Measurements from ENCODE around the gene MIEF2. TPM values are rescaled to one million over a fixed set of nuclear protein-coding genes. Genes with fewer than 3 reads are reported as not detected.

Gene MIEF2
- total RNA-seq, 6 experiments from 2014 or later, result 13.3 to 19.9 (median 16.6) TPM

GRCh38 chr17:18257982-18258355 lies 2.5 kb upstream of the MIEF2 start:
- Mint-ChIP-seq H3K4me3 (peak overlapping the region; percentile 100), H3K36me3 (ENCODE audit: low read depth) (no peaks in the 10 kb centered on the region; the same call in 1 of the 2 replicates), H3K9me3 (no peaks in the 10 kb centered on the region), H3K4me1 (ENCODE audit: low read depth) (peaks cover 33% of the 10 kb centered on the region), H3K27ac (peak overlapping the region; percentile 98), H3K27me3 (ENCODE audit: insufficient read depth) (no peaks in the 10 kb centered on the region; the same call in 1 of the 2 replicates)
- DNase-seq, result peak; percentile 78
- peak; percentile 32 for TF ChIP-seq CTCF (IDR thresholded peaks at IDR 0.05)

- Mint-ChIP-seq H3K36me3 (ENCODE audit: low read depth) (no peaks in the 10 kb centered on the region; the same call in 1 of the 2 replicates), H3K9me3 (no peaks in the 10 kb centered on the region), H3K4me1 (ENCODE audit: low read depth) (peaks cover 33% of the 10 kb centered on the region), H3K27ac (peak within 1 kb of the TSS; percentile 98), H3K4me3 (peak within 1 kb of the TSS; percentile 100), H3K27me3 (ENCODE audit: insufficient read depth) (no peaks in the 10 kb centered on the region; the same call in 1 of the 2 replicates)
- TF ChIP-seq CTCF (IDR thresholded peaks at IDR 0.05), result 0 out of 2 replicates have a peak, but pooled peaks have one; percentile 4
- DNase-seq, result no peak
Measured at GRCh38 chr17:18258356-18259038, 2.0 kb upstream of the MIEF2 start, which contains the start of gene FLII. FLII (minus strand) TSS chr17:18258738; CDS start chr17:18258690, 48 bp downstream.

GRCh38 chr17:18259621-18260331 lies 686 bp upstream of the MIEF2 start:
- H3K27ac Mint-ChIP-seq, result peak overlapping the region; percentile 90
- DNase-seq, result peak; percentile 57

GRCh38 chr17:18261146-18261515 lies 669 bp downstream of the MIEF2 start:
- H3K36me3 Mint-ChIP-seq (ENCODE audit: low read depth), result peaks cover 5% of the 10 kb centered on the region; the same call in 1 of the 2 replicates
- peak overlapping the region; percentile 91 for H3K4me3 Mint-ChIP-seq
- peaks cover 33% of the 10 kb centered on the region for H3K4me1 Mint-ChIP-seq (ENCODE audit: low read depth)
- peak overlapping the region; percentile 90 for H3K27ac Mint-ChIP-seq
- peak; percentile 38 for DNase-seq
- TF ChIP-seq CTCF (IDR thresholded peaks at IDR 0.05), result no peak
- no peaks in the 10 kb centered on the region for H3K9me3 Mint-ChIP-seq
- no peaks in the 10 kb centered on the region for H3K27me3 Mint-ChIP-seq (ENCODE audit: insufficient read depth)

More at GRCh38 chr17:18259621-18260331, 686 bp upstream of the MIEF2 start:
- Mint-ChIP-seq H3K27me3 (ENCODE audit: insufficient read depth) (no peaks in the 10 kb centered on the region), H3K36me3 (ENCODE audit: low read depth) (no peaks in the 10 kb centered on the region; the same call in 1 of the 2 replicates), H3K9me3 (no peaks in the 10 kb centered on the region), H3K4me1 (ENCODE audit: low read depth) (peaks cover 33% of the 10 kb centered on the region), H3K4me3 (peak overlapping the region; percentile 91)
- no peak for TF ChIP-seq CTCF (IDR thresholded peaks at IDR 0.05)

- Mint-ChIP-seq H3K27me3 (ENCODE audit: insufficient read depth) (no peaks in the 10 kb centered on the region), H3K36me3 (ENCODE audit: low read depth) (peaks cover 5% of the 10 kb centered on the region; the same call in 1 of the 2 replicates), H3K9me3 (no peaks in the 10 kb centered on the region), H3K4me1 (ENCODE audit: low read depth) (peaks cover 34% of the 10 kb centered on the region), H3K27ac (peak overlapping the region; percentile 90), H3K4me3 (peak overlapping the region; percentile 91)
- DNase-seq, result no peak
- no peak for TF ChIP-seq CTCF (IDR thresholded peaks at IDR 0.05)
Measured at GRCh38 chr17:18261659-18262058, 1.2 kb downstream of the MIEF2 start.
